Measurements from ENCODE around the gene CYP2R1.
"Not testable (repeated sequence)": the region's sequence is repeated elsewhere in the genome, so short reads cannot be mapped to it uniquely, and the experiment has no call there.

Gene CYP2R1

DNA sequence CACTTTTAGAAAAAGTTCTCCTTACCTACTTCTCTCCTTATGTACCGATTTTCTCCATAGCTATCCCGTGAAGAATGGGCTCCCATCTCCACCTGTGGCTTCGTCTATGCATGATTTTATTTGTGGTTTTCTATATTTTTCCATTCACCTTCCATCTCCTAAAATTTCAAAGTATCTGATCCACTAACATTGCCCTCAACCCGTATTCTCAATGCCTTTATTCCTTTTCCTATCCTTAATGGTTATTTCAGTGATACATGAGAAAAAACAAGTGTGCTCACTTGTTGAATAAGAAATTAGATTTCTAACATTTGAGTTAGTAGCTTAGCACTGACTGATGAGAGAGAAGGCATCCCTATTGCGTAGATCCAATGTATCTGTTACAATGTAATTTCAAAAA, 16.9 kb downstream of the CYP2R1 start:
- no peak overlapping the region for H3K27ac ChIP-seq (ENCODE audit: low read length)
- no peak overlapping the region for H3K4me3 ChIP-seq (ENCODE audit: low read length)
- TF ChIP-seq EZH2phosphoT487 (IDR thresholded peaks at IDR 0.05; ENCODE audit: low read depth) = no peak
- no peak for TF ChIP-seq CTCF (IDR thresholded peaks at IDR 0.05; ENCODE audit: low read depth, low read length)
- no peak overlapping the region for H2AFZ ChIP-seq (ENCODE audit: low read depth, low read length)
- no peak overlapping the region for H3K9ac ChIP-seq (ENCODE audit: low read length)
- no peaks in the 10 kb centered on the region for H3K9me3 ChIP-seq (ENCODE audit: insufficient read depth, low read length)
- H3K4me1 ChIP-seq (ENCODE audit: low read length) = no peaks in the 10 kb centered on the region
- H3K4me2 ChIP-seq (ENCODE audit: low read length) = no peak overlapping the region
- H3K36me3 ChIP-seq (replicated peaks; ENCODE audit: low read depth, low read length) = peaks cover 13% of the 10 kb centered on the region
- H3K27me3 ChIP-seq (ENCODE audit: low read depth, low read length) = no peaks in the 10 kb centered on the region
- no peaks in the 10 kb centered on the region for H3K79me2 ChIP-seq (ENCODE audit: low read length)
- no peaks in the 10 kb centered on the region for H4K20me1 ChIP-seq (ENCODE audit: insufficient read depth, low read length)

DNA sequence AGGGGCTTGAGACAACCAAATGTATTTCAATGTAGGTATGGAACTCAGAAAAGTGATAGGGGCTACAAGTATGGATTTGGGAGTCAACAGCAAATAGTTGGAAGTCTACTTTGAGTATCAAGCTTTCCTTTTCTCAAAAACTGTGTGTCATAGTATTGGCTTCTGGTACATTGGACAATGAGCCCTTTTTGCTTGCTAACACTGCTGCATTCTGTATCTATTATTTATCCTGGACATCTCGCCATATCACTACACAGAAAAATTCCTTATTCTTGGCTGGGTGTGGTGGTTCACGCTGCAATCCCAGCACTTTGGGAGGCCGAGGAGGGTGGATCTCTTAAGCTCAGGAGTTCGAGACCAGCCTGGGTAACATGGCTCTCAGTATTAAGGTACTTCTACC, 18.4 kb downstream of the CYP2R1 start:
- H4K20me1 ChIP-seq (ENCODE audit: insufficient read depth, low read length) = no peaks in the 10 kb centered on the region
- H3K36me3 ChIP-seq (replicated peaks; ENCODE audit: low read depth, low read length) = peaks cover 13% of the 10 kb centered on the region
- H3K79me2 ChIP-seq (ENCODE audit: low read length) = no peaks in the 10 kb centered on the region
- no peak overlapping the region for H3K27ac ChIP-seq (ENCODE audit: low read length)
- H3K4me1 ChIP-seq (ENCODE audit: low read length) = no peaks in the 10 kb centered on the region
- H3K9me3 ChIP-seq (ENCODE audit: insufficient read depth, low read length) = no peaks in the 10 kb centered on the region
- TF ChIP-seq EZH2phosphoT487 (IDR thresholded peaks at IDR 0.05; ENCODE audit: low read depth) (no peak), CTCF (IDR thresholded peaks at IDR 0.05; ENCODE audit: low read depth, low read length) (no peak)
- H3K4me2 ChIP-seq (ENCODE audit: low read length) = no peak overlapping the region
- no peak overlapping the region for H3K4me3 ChIP-seq (ENCODE audit: low read length)
- no peak overlapping the region for H2AFZ ChIP-seq (ENCODE audit: low read depth, low read length)
- H3K27me3 ChIP-seq (ENCODE audit: low read depth, low read length) = no peaks in the 10 kb centered on the region
- no peak overlapping the region for H3K9ac ChIP-seq (ENCODE audit: low read length)

DNA sequence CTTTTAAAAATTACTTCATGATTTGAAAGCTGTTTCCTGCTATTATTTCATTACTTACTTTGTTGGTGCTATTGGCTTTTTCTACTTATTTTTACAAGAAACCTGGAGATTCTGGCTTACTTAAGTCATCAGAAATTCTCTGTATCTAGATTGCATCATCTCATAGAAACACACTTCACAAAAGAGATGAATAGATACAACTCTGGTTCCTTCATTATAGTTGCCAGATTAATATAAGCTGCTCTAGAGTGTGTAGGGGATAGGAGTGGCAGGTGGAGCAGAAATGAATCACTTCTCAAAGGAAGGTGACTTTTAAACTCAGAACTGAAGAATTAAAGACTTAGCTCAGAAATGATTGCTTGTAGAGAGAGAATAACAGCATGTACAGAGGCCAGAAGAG, 20.0 kb downstream of the CYP2R1 start:
- peaks cover 7% of the 10 kb centered on the region for H3K36me3 ChIP-seq (replicated peaks; ENCODE audit: low read depth, low read length)
- TF ChIP-seq EZH2phosphoT487 (IDR thresholded peaks at IDR 0.05; ENCODE audit: low read depth) (no peak), CTCF (IDR thresholded peaks at IDR 0.05; ENCODE audit: low read depth, low read length) (no peak)
- H3K27me3 ChIP-seq (ENCODE audit: low read depth, low read length) = no peaks in the 10 kb centered on the region
- no peak overlapping the region for H3K27ac ChIP-seq (ENCODE audit: low read length)
- H3K79me2 ChIP-seq (ENCODE audit: low read length) = no peaks in the 10 kb centered on the region
- H3K4me1 ChIP-seq (ENCODE audit: low read length) = no peaks in the 10 kb centered on the region
- no peak overlapping the region for H3K9ac ChIP-seq (ENCODE audit: low read length)
- H3K9me3 ChIP-seq (ENCODE audit: insufficient read depth, low read length) = no peaks in the 10 kb centered on the region
- H3K4me3 ChIP-seq (ENCODE audit: low read length) = no peak overlapping the region
- no peak overlapping the region for H3K4me2 ChIP-seq (ENCODE audit: low read length)
- no peaks in the 10 kb centered on the region for H4K20me1 ChIP-seq (ENCODE audit: insufficient read depth, low read length)
- H2AFZ ChIP-seq (ENCODE audit: low read depth, low read length) = no peak overlapping the region

DNA sequence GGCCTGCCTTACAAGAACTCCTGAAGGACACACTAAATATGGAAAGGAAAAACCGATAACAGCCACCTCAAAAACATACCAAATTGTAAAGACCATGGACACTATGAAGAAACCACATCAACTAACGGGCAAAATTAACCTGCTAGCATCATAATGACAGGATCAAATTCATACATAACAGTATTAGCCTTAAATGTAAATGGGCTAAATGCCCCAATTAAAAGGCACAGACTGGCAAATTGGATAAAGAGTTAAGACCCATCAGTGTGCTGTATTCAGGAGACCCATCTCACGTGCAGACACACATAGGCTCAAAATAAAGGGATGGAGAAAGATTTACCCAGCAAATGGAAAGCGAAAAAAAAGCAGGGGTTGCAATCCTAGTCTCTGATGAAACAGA, 28.3 kb downstream of the CYP2R1 start:
- not testable (repeated sequence) for H3K79me2 ChIP-seq (ENCODE audit: low read length)

DNA sequence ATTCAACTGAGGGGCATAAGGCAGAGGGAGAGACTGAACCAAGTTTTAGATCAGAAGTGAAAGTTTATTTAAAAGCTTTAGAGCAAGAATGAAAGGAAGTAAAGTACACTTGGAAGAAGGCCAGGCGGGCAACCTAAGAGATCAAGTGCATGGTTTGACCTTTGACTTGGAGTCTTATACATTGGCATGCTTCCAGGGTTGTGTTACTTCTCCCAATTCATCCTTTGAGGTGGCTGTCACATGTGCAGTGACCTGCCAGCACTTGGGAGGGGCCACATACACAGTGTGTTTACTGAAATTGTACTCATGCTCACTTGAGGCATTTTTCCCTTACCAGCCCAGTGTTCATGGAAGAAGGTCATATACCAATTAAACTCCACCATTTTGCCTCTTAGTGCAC, 30.4 kb downstream of the CYP2R1 start:
- Histone ChIP-seq H3K27ac (ENCODE audit: low read length) (no peak overlapping the region), H3K4me2 (ENCODE audit: low read length) (no peak overlapping the region), H4K20me1 (ENCODE audit: insufficient read depth, low read length) (no peaks in the 10 kb centered on the region), H3K9ac (ENCODE audit: low read length) (no peak overlapping the region), H3K79me2 (ENCODE audit: low read length) (no peaks in the 10 kb centered on the region), H3K27me3 (ENCODE audit: low read depth, low read length) (no peaks in the 10 kb centered on the region), H3K4me3 (ENCODE audit: low read length) (no peak overlapping the region), H2AFZ (ENCODE audit: low read depth, low read length) (no peak overlapping the region), H3K36me3 (replicated peaks; ENCODE audit: low read depth, low read length) (no peaks in the 10 kb centered on the region), H3K4me1 (ENCODE audit: low read length) (no peaks in the 10 kb centered on the region), H3K9me3 (ENCODE audit: insufficient read depth, low read length) (no peaks in the 10 kb centered on the region)
- TF ChIP-seq CTCF (IDR thresholded peaks at IDR 0.05; ENCODE audit: low read depth, low read length) (no peak), EZH2phosphoT487 (IDR thresholded peaks at IDR 0.05; ENCODE audit: low read depth) (no peak)

More for the DNA sequence above, 28.3 kb downstream of the CYP2R1 start:
- not testable (repeated sequence) for H3K4me2 ChIP-seq (ENCODE audit: low read length); H3K27me3 ChIP-seq (ENCODE audit: low read depth, low read length); H3K9ac ChIP-seq (ENCODE audit: low read length); H4K20me1 ChIP-seq (ENCODE audit: insufficient read depth, low read length); H2AFZ ChIP-seq (ENCODE audit: low read depth, low read length); H3K4me3 ChIP-seq (ENCODE audit: low read length); H3K27ac ChIP-seq (ENCODE audit: low read length); H3K9me3 ChIP-seq (ENCODE audit: insufficient read depth, low read length); H3K36me3 ChIP-seq (replicated peaks; ENCODE audit: low read depth, low read length); H3K4me1 ChIP-seq (ENCODE audit: low read length)
